Endodermal cell (in vitro differentiated cells): ENCODE measurements around the gene TRABD. TPM values are rescaled to one million over a fixed set of nuclear protein-coding genes. Genes with fewer than 3 reads are reported as not detected.
A peak's percentile ranks its signal among the peaks of the same experiment; 100 is the strongest.

ENCODE experiments used
- DNase-seq: peaks from one replicate; pipeline ENCODE4 v3.0.0-alpha.2; 2017
- H3K27ac ChIP-seq: 2 replicates; pipeline ENCODE4 v1.5.1; 2013; ENCODE audit warnings: mild to moderate bottlenecking, low read depth, low read length, moderate library complexity
- H3K27me3 ChIP-seq: 2 replicates; pipeline ENCODE4 v1.6.1; 2013; ENCODE audit warnings: mild to moderate bottlenecking, low read length, moderate library complexity; ENCODE audit not compliant: insufficient read depth, control insufficient read depth, poor library complexity, severe bottlenecking
- H3K36me3 ChIP-seq: 2 replicates; pipeline ENCODE4 v1.7.0; 2013; ENCODE audit warnings: mild to moderate bottlenecking, low read length, moderate library complexity; ENCODE audit not compliant: control insufficient read depth, insufficient read depth
- H3K4me1 ChIP-seq: one replicate; pipeline ENCODE4 v1.7.0; 2013; ENCODE audit warnings: low read length; ENCODE audit not compliant: control insufficient read depth, insufficient read depth
- H3K4me3 ChIP-seq: 2 replicates; pipeline ENCODE4 v1.5.1; 2013; ENCODE audit warnings: mild to moderate bottlenecking, low read length, moderate library complexity
- H3K9ac ChIP-seq: 2 replicates; pipeline ENCODE4 v1.6.1; 2013; ENCODE audit warnings: mild to moderate bottlenecking, low read length, moderate library complexity; ENCODE audit not compliant: poor library complexity, severe bottlenecking; ENCODE audit errors: extremely low read depth
- H3K9me3 ChIP-seq: 2 replicates; pipeline ENCODE4 v1.6.1; 2013; ENCODE audit warnings: mild to moderate bottlenecking, low read length, moderate library complexity; ENCODE audit not compliant: control insufficient read depth
- H3K27ac Mint-ChIP-seq: 2 replicates; pipeline ENCODE4 v1.8.0; 2020; ENCODE audit warnings: mixed read lengths
- H3K27me3 Mint-ChIP-seq: 2 replicates; pipeline ENCODE4 v1.8.0; 2021; ENCODE audit warnings: mild to moderate bottlenecking, mixed read lengths; ENCODE audit not compliant: insufficient read depth
- H3K36me3 Mint-ChIP-seq: 2 replicates; pipeline ENCODE4 v1.8.0; 2020; ENCODE audit warnings: low read depth, mixed read lengths
- H3K4me1 Mint-ChIP-seq: 2 replicates; pipeline ENCODE4 v1.8.0; 2020; ENCODE audit warnings: mixed read lengths
- H3K4me3 Mint-ChIP-seq: 2 replicates; pipeline ENCODE4 v1.8.0; 2020; ENCODE audit warnings: mild to moderate bottlenecking, moderate library complexity, mixed read lengths
- H3K9me3 Mint-ChIP-seq: 2 replicates; pipeline ENCODE4 v1.8.0; 2020; ENCODE audit warnings: mild to moderate bottlenecking, mixed read lengths
- CTCF ChIP-seq: fragments of 200-600 bp; sonication (generic); conservative IDR thresholded peaks from 2 replicates; pipeline ENCODE4 v1.5.0; 2021; ENCODE audit warnings: antibody characterized with exemption, mild to moderate bottlenecking
- WGBS, 2 experiments: methylation state at CpG; one replicate each; pipeline versions ENCODE4 v1.1.5 to v1.1.7; 2013; ENCODE audit warnings: missing lambda C conversion rate in 2 of 2, mixed read lengths in 1 of 2; ENCODE audit not compliant: insufficient coverage in 1 of 2, insufficient read length in 1 of 2; 5-methylcytosine and 5-hydroxymethylcytosine counted together
- total RNA-seq, 2 donors: library from RNA; stranded (reverse); fragmentation: NEBNext Ultra II Directional in 1 of 2; extraction: Animal tissue kit (Norgen Biotek cat#: 25700) in 1 of 2; gene quantifications; 2 replicates in 1 of 2; 3 replicates in 1 of 2; pipeline ENCODE4 v1.2.1, GENCODE V29; 2021

Gene TRABD
- total RNA-seq, 2 donors from 2014 or later = 49.6 to 56.4 TPM

- H3K27ac Mint-ChIP-seq = no peak overlapping the region
- Histone ChIP-seq H3K9me3 (no peaks in the 10 kb centered on the region), H3K9ac (no peak overlapping the region), H3K4me1 (no peaks in the 10 kb centered on the region), H3K36me3 (no peaks in the 10 kb centered on the region), H3K27me3 (no peaks in the 10 kb centered on the region), H3K27ac (no peak overlapping the region), H3K4me3 (no peak overlapping the region)
- peaks cover 4% of the 10 kb centered on the region for H3K27me3 Mint-ChIP-seq
- DNase-seq = peak; percentile 90
- H3K9me3 Mint-ChIP-seq = peaks cover 2% of the 10 kb centered on the region
- H3K36me3 Mint-ChIP-seq = no peaks in the 10 kb centered on the region
- 37 to 42% methylated on average over 18 to 22 of the region's 22 CpGs for WGBS, 2 experiments
- H3K4me3 Mint-ChIP-seq = no peak overlapping the region
- no peaks in the 10 kb centered on the region for H3K4me1 Mint-ChIP-seq
- peak; percentile 97 for TF ChIP-seq CTCF
Observed at GRCh38 chr22:50148991-50149721, 36.6 kb upstream of the TRABD start.

- Mint-ChIP-seq H3K27me3 (peaks cover 4% of the 10 kb centered on the region), H3K36me3 (no peaks in the 10 kb centered on the region), H3K27ac (no peak overlapping the region), H3K4me1 (no peaks in the 10 kb centered on the region), H3K9me3 (no peaks in the 10 kb centered on the region), H3K4me3 (no peak overlapping the region)
- WGBS, 2 experiments = 90 to 92% methylated on average over 28 to 35 of the region's 35 CpGs
- Histone ChIP-seq H3K4me3 (no peak overlapping the region), H3K9me3 (no peaks in the 10 kb centered on the region), H3K36me3 (no peaks in the 10 kb centered on the region), H3K9ac (no peak overlapping the region), H3K27me3 (no peaks in the 10 kb centered on the region), H3K27ac (no peak overlapping the region), H3K4me1 (no peaks in the 10 kb centered on the region)
- DNase-seq = no peak
- no peak for TF ChIP-seq CTCF
Observed at GRCh38 chr22:50150161-50151129, 35.3 kb upstream of the TRABD start.

- Mint-ChIP-seq H3K4me1 (no peaks in the 10 kb centered on the region), H3K36me3 (no peaks in the 10 kb centered on the region), H3K27ac (no peak overlapping the region), H3K27me3 (peaks cover 7% of the 10 kb centered on the region), H3K4me3 (no peak overlapping the region), H3K9me3 (no peaks in the 10 kb centered on the region)
- 90 to 96% methylated on average over 17 to 33 of the region's 33 CpGs for WGBS, 2 experiments
- Histone ChIP-seq H3K9ac (no peak overlapping the region), H3K9me3 (no peaks in the 10 kb centered on the region), H3K4me1 (no peaks in the 10 kb centered on the region), H3K27ac (no peak overlapping the region), H3K36me3 (no peaks in the 10 kb centered on the region), H3K27me3 (no peaks in the 10 kb centered on the region), H3K4me3 (no peak overlapping the region)
- TF ChIP-seq CTCF = peak; percentile 38
- peak; percentile 71 for DNase-seq
Observed at GRCh38 chr22:50151571-50152537, 33.9 kb upstream of the TRABD start.
